ENCODE measurements around the gene DNTT.
"Not testable (repeated sequence)": the region's sequence is repeated elsewhere in the genome, so short reads cannot be mapped to it uniquely, and the experiment has no call there.

The DNTT gene

GRCh38 chr10:96276831-96277230 lies 27.4 kb upstream of the DNTT start:
- DNase-seq: no peak

- DNase-seq: no peak
Measured at GRCh38 chr10:96279191-96279641, 25.0 kb upstream of the DNTT start.

- no peak for DNase-seq
Measured at GRCh38 chr10:96280859-96281258, 23.4 kb upstream of the DNTT start.

- DNase-seq: no peak
Measured at GRCh38 chr10:96281444-96282029, 22.7 kb upstream of the DNTT start.

GRCh38 chr10:96283351-96283750 lies 20.9 kb upstream of the DNTT start:
- no peak for DNase-seq

- DNase-seq: no peak
Measured at GRCh38 chr10:96283756-96284155, 20.5 kb upstream of the DNTT start.

- DNase-seq: no peak
Measured at GRCh38 chr10:96285331-96285752, 18.9 kb upstream of the DNTT start.

GRCh38 chr10:96287392-96288105 lies 16.7 kb upstream of the DNTT start:
- DNase-seq: no peak

- DNase-seq: no peak
Measured at GRCh38 chr10:96288151-96288621, 16.0 kb upstream of the DNTT start.

- DNase-seq: no peak
Measured at GRCh38 chr10:96289218-96289910, 14.9 kb upstream of the DNTT start.

- no peak for DNase-seq
Measured at GRCh38 chr10:96290368-96291133, 13.7 kb upstream of the DNTT start.

- no peak for DNase-seq
Measured at GRCh38 chr10:96292971-96293920, 11.0 kb upstream of the DNTT start.

- DNase-seq: no peak
Measured at GRCh38 chr10:96295475-96295874, 8.8 kb upstream of the DNTT start.

- DNase-seq: no peak
Measured at GRCh38 chr10:96297486-96297885, 6.7 kb upstream of the DNTT start.

- DNase-seq: no peak
Measured at GRCh38 chr10:96298362-96298761, 5.9 kb upstream of the DNTT start.

- DNase-seq: no peak
Measured at GRCh38 chr10:96299383-96299782, 4.9 kb upstream of the DNTT start.

- no peak for DNase-seq
Measured at GRCh38 chr10:96301616-96302015, 2.6 kb upstream of the DNTT start.

- DNase-seq: no peak
Measured at GRCh38 chr10:96305019-96305418, 785 bp downstream of the DNTT start.

GRCh38 chr10:96306516-96306915 lies 2.3 kb downstream of the DNTT start:
- peak; percentile 76 for DNase-seq

GRCh38 chr10:96308854-96309253 lies 4.6 kb downstream of the DNTT start:
- DNase-seq: not testable (repeated sequence)

GRCh38 chr10:96309628-96310320 lies 5.5 kb downstream of the DNTT start:
- no peak for DNase-seq

- DNase-seq: no peak
Measured at GRCh38 chr10:96310321-96310669, 6.1 kb downstream of the DNTT start.

Data from NCI-H1092 (cell line).